Bronchial epithelial cell (primary cell): Measurements from ENCODE around the gene ACE. TPM values are rescaled to one million over a fixed set of nuclear protein-coding genes. Genes with fewer than 3 reads are reported as not detected.

ENCODE experiments used
- DNase-seq: peaks from one replicate; pipeline ENCODE4 v3.0.0-alpha.2; 2010; ENCODE audit warnings: low read depth
- FAIRE-seq: peaks from 2 replicates; lab custom pipeline; 2011; peaks lifted over from hg19 to GRCh38; lab: Jason Lieb, UNC
- H3K27me3 ChIP-seq: 2 replicates; pipeline ENCODE4 v1.5.1; 2011; ENCODE audit warnings: low read length; ENCODE audit not compliant: control insufficient read depth, insufficient read depth
- H3K36me3 ChIP-seq: 2 replicates; pipeline ENCODE4 v1.5.1; 2011; ENCODE audit warnings: low read length; ENCODE audit not compliant: control insufficient read depth, insufficient read depth
- H3K4me3 ChIP-seq: 2 replicates; pipeline ENCODE4 v1.5.1; 2011; ENCODE audit warnings: mild to moderate bottlenecking, low read depth, low read length, control low read depth
- CTCF ChIP-seq: IDR thresholded peaks from 2 replicates; pipeline ENCODE4 v1.5.1; 2011; ENCODE audit warnings: mild to moderate bottlenecking, moderate library complexity, low read length, control low read depth, inconsistent platforms; ENCODE audit not compliant: insufficient read depth, severe bottlenecking
- total RNA-seq: library from RNA; depleted of rRNA; stranded (reverse); fragments of >200 nt; gene quantifications from 2 replicates; pipeline ENCODE4 v1.2.1, GENCODE V29; 2014

Gene ACE
- total RNA-seq, 1 donor from 2014 or later: not detected

- peaks cover 2% of the 10 kb centered on the region for H3K27me3 ChIP-seq
- TF ChIP-seq CTCF: no peak
- no peak overlapping the region for H3K4me3 ChIP-seq
- H3K36me3 ChIP-seq: no peaks in the 10 kb centered on the region
- no peak for DNase-seq
- no peak for FAIRE-seq
Observed at GRCh38 chr17:63482509-63482908, 5.6 kb downstream of the ACE start.

- Histone ChIP-seq H3K27me3 (peaks cover 2% of the 10 kb centered on the region), H3K36me3 (no peaks in the 10 kb centered on the region), H3K4me3 (no peak overlapping the region)
- DNase-seq (no peak), FAIRE-seq (no peak)
- TF ChIP-seq CTCF: no peak
Observed at GRCh38 chr17:63483038-63483437, 6.2 kb downstream of the ACE start.

- DNase-seq (no peak), FAIRE-seq (no peak)
- Histone ChIP-seq H3K27me3 (peaks cover 2% of the 10 kb centered on the region), H3K36me3 (no peaks in the 10 kb centered on the region), H3K4me3 (no peak overlapping the region)
- TF ChIP-seq CTCF: no peak
Observed at GRCh38 chr17:63483655-63484575, 7.1 kb downstream of the ACE start.

GRCh38 chr17:63486317-63487013, 9.6 kb downstream of the ACE start:
- Histone ChIP-seq H3K36me3 (no peaks in the 10 kb centered on the region), H3K4me3 (no peak overlapping the region), H3K27me3 (peaks cover 7% of the 10 kb centered on the region)
- TF ChIP-seq CTCF: no peak
- DNase-seq (no peak), FAIRE-seq (no peak)

GRCh38 chr17:63487014-63487339, 10.1 kb downstream of the ACE start:
- no peak for TF ChIP-seq CTCF
- no peaks in the 10 kb centered on the region for H3K36me3 ChIP-seq
- no peak overlapping the region for H3K4me3 ChIP-seq
- peaks cover 9% of the 10 kb centered on the region for H3K27me3 ChIP-seq
- no peak for DNase-seq
- FAIRE-seq: no peak
